GM12878 (cell line): Measurements from ENCODE around the gene RBM8A.

Source experiments
- BHLHE40 ChIP-seq, 2 experiments: fragments of 450-650 bp in 1 of 2; IDR thresholded peaks; 2 replicates each; pipeline ENCODE4 v1.6.1; 2011 to 2017; ENCODE audit warnings: low read depth in 2 of 2, borderline replicate concordance in 1 of 2, improper control_type of control experiment in 1 of 2, low read length in 1 of 2, mild to moderate bottlenecking in 1 of 2
- CBFB ChIP-seq: IDR thresholded peaks from 2 replicates; pipeline ENCODE4 v1.6.1; 2016; ENCODE audit warnings: antibody characterized with exemption, low read depth
- GABPA ChIP-seq: IDR thresholded peaks from 2 replicates; pipeline ENCODE4 v1.6.1; 2014; ENCODE audit warnings: antibody characterized with exemption, low read depth, mild to moderate bottlenecking, inconsistent platforms
- HDAC2 ChIP-seq: fragments of 200-600 bp; sonication (generic); IDR thresholded peaks from 2 replicates; pipeline ENCODE4 v1.6.1; 2017
- PAX5 ChIP-seq: IDR thresholded peaks from 2 replicates; pipeline ENCODE4 v1.6.1; 2011; ENCODE audit warnings: low read depth, low read length, borderline replicate concordance
- POLR2A ChIP-seq: IDR thresholded peaks from 2 replicates; pipeline ENCODE4 v1.6.1; 2011; ENCODE audit warnings: low read depth, mild to moderate bottlenecking, low read length
- POU2F2 ChIP-seq: IDR thresholded peaks from 3 replicates; pipeline ENCODE4 v1.6.1; 2011; ENCODE audit warnings: low read depth, mild to moderate bottlenecking, low read length, borderline replicate concordance
- RAD51 ChIP-seq: fragments of 450-650 bp; IDR thresholded peaks from 2 replicates; pipeline ENCODE4 v1.6.1; 2016; ENCODE audit warnings: moderate library complexity, mild to moderate bottlenecking, inconsistent platforms
- RFX5 ChIP-seq: IDR thresholded peaks from 2 replicates; pipeline ENCODE4 v1.6.1; 2011; ENCODE audit warnings: low read depth, low read length, improper control_type of control experiment
- TF ChIP-seq, protein P1 (sequence below), 3 experiments: IDR thresholded peaks in 2 of 3; conservative IDR thresholded peaks in 1 of 3; 2 replicates each; pipeline ENCODE4 v1.5.1; 2011; ENCODE audit warnings: low read depth in 3 of 3, low read length in 3 of 3, mild to moderate bottlenecking in 3 of 3, control low read depth in 2 of 3, moderate library complexity in 2 of 3, inconsistent platforms in 1 of 3, mixed read lengths in 1 of 3; ENCODE audit not compliant: control insufficient read depth in 2 of 3, insufficient read depth in 1 of 3; ENCODE audit errors: extremely low read depth in 1 of 3

DNA sequence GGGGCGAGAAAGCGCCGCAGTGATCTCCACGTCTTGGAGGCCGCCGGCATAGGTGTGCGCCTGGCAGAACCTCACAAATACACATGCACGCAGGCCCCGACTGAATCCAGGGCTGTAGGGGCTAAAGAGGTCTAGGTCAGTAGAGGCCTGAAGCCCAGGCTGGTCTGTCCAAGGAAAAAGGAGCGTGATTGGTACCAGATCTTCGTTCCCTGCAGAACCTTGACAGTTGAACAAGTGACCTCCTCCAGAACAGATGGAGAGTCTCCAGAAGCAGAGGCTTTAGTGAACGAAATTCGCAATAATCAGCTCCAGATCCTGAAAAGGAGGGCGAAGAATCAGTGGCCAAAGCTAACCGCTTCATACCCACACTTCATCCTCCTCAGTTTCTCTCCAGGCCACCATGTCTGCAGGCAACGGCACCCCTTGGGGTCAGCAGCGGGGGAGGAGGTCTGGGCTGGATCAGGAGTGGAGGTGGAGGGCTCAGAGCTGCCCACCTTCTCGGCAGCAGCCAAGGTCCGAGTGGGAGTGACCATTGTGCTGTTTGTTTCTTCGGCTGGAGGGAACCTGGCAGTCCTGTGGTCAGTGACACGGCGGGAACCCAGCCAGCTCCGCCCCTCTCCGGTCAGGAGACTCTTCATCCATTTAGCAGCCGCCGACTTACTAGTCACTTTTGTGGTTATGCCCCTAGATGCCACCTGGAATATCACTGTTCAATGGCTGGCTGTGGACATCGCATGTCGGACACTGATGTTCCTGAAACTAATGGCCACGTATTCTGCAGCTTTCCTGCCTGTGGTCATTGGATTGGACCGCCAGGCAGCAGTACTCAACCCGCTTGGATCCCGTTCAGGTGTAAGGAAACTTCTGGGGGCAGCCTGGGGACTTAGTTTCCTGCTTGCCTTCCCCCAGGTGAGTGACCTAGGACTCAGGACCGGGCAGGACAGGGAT lies 8.0 kb downstream of the RBM8A start:
- TF ChIP-seq, protein P1, sequence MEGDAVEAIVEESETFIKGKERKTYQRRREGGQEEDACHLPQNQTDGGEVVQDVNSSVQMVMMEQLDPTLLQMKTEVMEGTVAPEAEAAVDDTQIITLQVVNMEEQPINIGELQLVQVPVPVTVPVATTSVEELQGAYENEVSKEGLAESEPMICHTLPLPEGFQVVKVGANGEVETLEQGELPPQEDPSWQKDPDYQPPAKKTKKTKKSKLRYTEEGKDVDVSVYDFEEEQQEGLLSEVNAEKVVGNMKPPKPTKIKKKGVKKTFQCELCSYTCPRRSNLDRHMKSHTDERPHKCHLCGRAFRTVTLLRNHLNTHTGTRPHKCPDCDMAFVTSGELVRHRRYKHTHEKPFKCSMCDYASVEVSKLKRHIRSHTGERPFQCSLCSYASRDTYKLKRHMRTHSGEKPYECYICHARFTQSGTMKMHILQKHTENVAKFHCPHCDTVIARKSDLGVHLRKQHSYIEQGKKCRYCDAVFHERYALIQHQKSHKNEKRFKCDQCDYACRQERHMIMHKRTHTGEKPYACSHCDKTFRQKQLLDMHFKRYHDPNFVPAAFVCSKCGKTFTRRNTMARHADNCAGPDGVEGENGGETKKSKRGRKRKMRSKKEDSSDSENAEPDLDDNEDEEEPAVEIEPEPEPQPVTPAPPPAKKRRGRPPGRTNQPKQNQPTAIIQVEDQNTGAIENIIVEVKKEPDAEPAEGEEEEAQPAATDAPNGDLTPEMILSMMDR (IDR thresholded peaks at IDR 0.05 in 2 of 3, conservative IDR thresholded peaks at IDR 0.05 in 1 of 3; ENCODE audit: control insufficient read depth in 2 of 3, extremely low read depth in 1 of 3, insufficient read depth in 1 of 3, low read depth in 3 of 3, low read length in 3 of 3), result no peak
- TF ChIP-seq POLR2A (peak; percentile 63), BHLHE40 (IDR thresholded peaks at IDR 0.05; ENCODE audit: borderline replicate concordance in 1 of 2, low read depth in 2 of 2, low read length in 1 of 2) (no peak), HDAC2 (no peak), RFX5 (no peak), CBFB (no peak), PAX5 (no peak), GABPA (no peak), POU2F2 (no peak), RAD51 (no peak)
